Stimulated activated CD4-positive, alpha-beta T cell treated with anti-CD3 and anti-CD28 coated beads, Interleukin-2, amount 100 ng/mL, for 24 hours (primary cell): ENCODE results near the gene SACM1L.
"Not testable (repeated sequence)": the region's sequence is repeated elsewhere in the genome, so short reads cannot be mapped to it uniquely, and the experiment has no call there.

Experiments
- DNase-seq, 2 donors: peaks; one replicate each; pipeline ENCODE4 v3.0.0-alpha.2; 2020

The SACM1L gene

GRCh38 chr3:45746165-45746776 lies 57.1 kb downstream of the SACM1L start:
- DNase-seq = no peak

- no peak for DNase-seq
These were observed 57.8 kb downstream of the SACM1L start for GRCh38 chr3:45746777-45747622.

- no peak for DNase-seq
These were observed 58.9 kb downstream of the SACM1L start for GRCh38 chr3:45748068-45748467.

- not testable (repeated sequence) for DNase-seq
These were observed 59.9 kb downstream of the SACM1L start for GRCh38 chr3:45749036-45749600.

GRCh38 chr3:45749880-45750279 lies 60.7 kb downstream of the SACM1L start:
- DNase-seq = no peak

GRCh38 chr3:45751537-45752242 lies 62.5 kb downstream of the SACM1L start:
- no peak for DNase-seq

GRCh38 chr3:45753095-45753494 lies 63.9 kb downstream of the SACM1L start:
- DNase-seq = no peak

- DNase-seq = no peak
These were observed 65.3 kb downstream of the SACM1L start for GRCh38 chr3:45754461-45754860.

- DNase-seq = no peak
These were observed 66.9 kb downstream of the SACM1L start for GRCh38 chr3:45756055-45756454.

GRCh38 chr3:45757141-45757540 lies 67.9 kb downstream of the SACM1L start:
- not testable (repeated sequence) for DNase-seq

- no peak for DNase-seq
These were observed 69.7 kb downstream of the SACM1L start for GRCh38 chr3:45758871-45759270.

- no peak for DNase-seq
These were observed 70.7 kb downstream of the SACM1L start for GRCh38 chr3:45759851-45760250.

GRCh38 chr3:45760878-45761711 lies 71.9 kb downstream of the SACM1L start:
- peak; percentile 39 to 48 for DNase-seq

GRCh38 chr3:45761831-45762230 lies 72.6 kb downstream of the SACM1L start:
- no peak for DNase-seq

GRCh38 chr3:45762647-45763302 lies 73.6 kb downstream of the SACM1L start:
- DNase-seq = no peak

- DNase-seq = no peak
These were observed 74.1 kb downstream of the SACM1L start for GRCh38 chr3:45763303-45763675.

- no peak for DNase-seq
These were observed 76.2 kb downstream of the SACM1L start for GRCh38 chr3:45765266-45765851.

- DNase-seq = no peak
These were observed 76.8 kb downstream of the SACM1L start for GRCh38 chr3:45765958-45766357.

GRCh38 chr3:45771166-45771775 lies 82.1 kb downstream of the SACM1L start:
- no peak for DNase-seq

GRCh38 chr3:45771831-45772230 lies 82.6 kb downstream of the SACM1L start:
- DNase-seq = no peak
